Measurements from ENCODE around the gene MYO3A. TPM values are rescaled to one million over a fixed set of nuclear protein-coding genes. Genes with fewer than 3 reads are reported as not detected.

The MYO3A gene
- total and polyA plus RNA-seq, 2 donors (not counting 3 experiments of a cell fraction or from before 2014, with no cell fraction given), result not detected

- intact Hi-C loops (cut with micrococcal nuclease), result no loop called here
- H3K4me1 ChIP-seq (ENCODE audit: control insufficient read depth, extremely low read depth, insufficient read depth, low read length), result no peaks in the 10 kb centered on the region
- H2AFZ ChIP-seq (ENCODE audit: low read depth, low read length), result no peak overlapping the region
- H3K36me3 ChIP-seq (ENCODE audit: control insufficient read depth in 2 of 2, extremely low read depth in 1 of 2, insufficient read depth in 2 of 2, low read length in 2 of 2), result no peaks in the 10 kb centered on the region
- H3K9me3 ChIP-seq (replicated peaks; ENCODE audit: control insufficient read depth, insufficient read depth, low read length), result no peaks in the 10 kb centered on the region
- FAIRE-seq (no peak), DNase-seq (ENCODE audit: low read depth, low spot score) (no peak)
- H3K4me3 ChIP-seq (replicated peaks in 1 of 3; ENCODE audit: insufficient read depth in 1 of 3, low read depth in 1 of 3, low read length in 3 of 3), result no peak overlapping the region
- ChIA-PET CTCF (no interaction called here), POLR2A (no interaction called here)
- H4K20me1 ChIP-seq (replicated peaks; ENCODE audit: control insufficient read depth, extremely low read depth, insufficient read depth, low read length), result no peaks in the 10 kb centered on the region
- no TSS peak for BruUV-seq (replicated peaks)
- no peak overlapping the region for H3K27ac ChIP-seq (ENCODE audit: insufficient read depth, low read depth, low read length)
- no peak overlapping the region for H3K4me2 ChIP-seq (ENCODE audit: insufficient read depth, low read length)
- H3K9ac ChIP-seq (replicated peaks; ENCODE audit: extremely low read depth, insufficient read depth, low read length), result no peak overlapping the region
- no peaks in the 10 kb centered on the region for H3K9me1 ChIP-seq (replicated peaks; ENCODE audit: control insufficient read depth, extremely low read depth, insufficient read depth, low read length)
- dilution Hi-C loops (cut with MboI; ENCODE audit: extremely low pct_ligation_motif_present, low sequenced_read_pairs), result no loop called here
- TF ChIP-seq MYC (IDR thresholded peaks at IDR 0.05; ENCODE audit: low read depth, low read length) (no peak), GATA2 (IDR thresholded peaks at IDR 0.05; ENCODE audit: insufficient read depth, insufficient read length, low read depth, low read length) (no peak), EZH2 (IDR thresholded peaks at IDR 0.05; ENCODE audit: borderline replicate concordance, low read depth, low read length, severe bottlenecking) (no peak), MAX (IDR thresholded peaks at IDR 0.05; ENCODE audit: insufficient read depth, insufficient read length) (no peak), JUN (IDR thresholded peaks at IDR 0.05; ENCODE audit: borderline replicate concordance, insufficient read depth, insufficient read length, low read depth) (no peak), POLR2A (IDR thresholded peaks at IDR 0.05; ENCODE audit: low read depth, low read length) (no peak), POLR2AphosphoS5 (IDR thresholded peaks at IDR 0.05; ENCODE audit: insufficient read depth, low read depth, low read length) (no peak), CTCF (IDR thresholded peaks at IDR 0.05; ENCODE audit: extremely low read depth in 1 of 2, insufficient read depth in 1 of 2, low read depth in 1 of 2, low read length in 2 of 2) (no peak), FOS (IDR thresholded peaks at IDR 0.05; ENCODE audit: borderline replicate concordance, insufficient read depth, low read length) (no peak)
- H3K27me3 ChIP-seq (ENCODE audit: control insufficient read depth in 2 of 2, insufficient read depth in 2 of 2, low read length in 2 of 2), result no peaks in the 10 kb centered on the region
- no peaks in the 10 kb centered on the region for H3K79me2 ChIP-seq (ENCODE audit: control insufficient read depth, insufficient read depth, low read length)
Observed at GRCh38 chr10:26227786-26228185, 293.8 kb downstream of the MYO3A start.

All from endothelial cell of umbilical vein (primary cell).